Stimulated activated naive B cell treated with anti-CD40 and anti-IgM and Interleukin-4, amounts not matched to agents 10 μg/mL and 1 μg/mL and 100 μg/mL, for 72 hours (primary cell): ENCODE results near the gene TMEM132A.
"Not testable (repeated sequence)": the region's sequence is repeated elsewhere in the genome, so short reads cannot be mapped to it uniquely, and the experiment has no call there.

ENCODE experiments used
- ATAC-seq, 2 donors: fragments of 150-1000 bp; cut with Tn5 transposase; replicated peaks; 2 replicates each; pipeline ENCODE4 v1.10.0; 2021; ENCODE audit warnings: moderate library complexity in 1 of 2
- DNase-seq: peaks from one replicate; pipeline ENCODE4 v3.0.0; 2021
- H3K27ac Mint-ChIP-seq: one replicate; pipeline ENCODE4 v1.8.0; 2022; ENCODE audit warnings: mild to moderate bottlenecking, mixed read lengths
- H3K27me3 Mint-ChIP-seq, 2 donors: one replicate each; pipeline ENCODE4 v1.8.0; 2022; ENCODE audit warnings: mixed read lengths in 2 of 2
- H3K36me3 Mint-ChIP-seq, 2 donors: one replicate each; pipeline ENCODE4 v1.8.0; 2022; ENCODE audit warnings: mixed read lengths in 2 of 2, mild to moderate bottlenecking in 1 of 2
- H3K4me1 Mint-ChIP-seq, 2 donors: one replicate each; pipeline ENCODE4 v1.8.0; 2022; ENCODE audit warnings: mixed read lengths in 2 of 2, mild to moderate bottlenecking in 1 of 2
- H3K4me3 Mint-ChIP-seq, 2 donors: one replicate each; pipeline ENCODE4 v1.8.0; 2022; ENCODE audit warnings: mild to moderate bottlenecking in 2 of 2, mixed read lengths in 2 of 2, moderate library complexity in 1 of 2
- H3K9me3 Mint-ChIP-seq, 2 donors: one replicate each; pipeline ENCODE4 v1.8.0; 2022; ENCODE audit warnings: mixed read lengths in 2 of 2, mild to moderate bottlenecking in 1 of 2

Gene TMEM132A

DNA sequence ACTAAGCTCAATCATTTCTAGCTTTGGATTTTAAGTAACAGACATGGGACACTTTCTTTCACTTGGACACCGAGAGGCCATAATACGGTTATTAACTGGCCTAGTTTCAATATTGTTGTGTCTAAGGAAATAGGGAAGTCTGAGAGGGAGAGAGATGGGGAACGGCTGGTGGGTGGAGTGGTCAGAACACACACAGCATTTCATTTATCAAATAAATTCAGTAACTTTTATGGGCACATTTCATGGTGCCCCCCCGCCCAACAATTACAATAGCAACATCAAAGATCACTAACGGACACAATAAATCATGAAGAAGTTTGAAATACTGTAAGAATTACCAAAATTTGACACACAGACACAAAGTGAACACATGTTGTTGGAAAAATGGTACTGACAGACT lies 28.6 kb upstream of the TMEM132A start:
- DNase-seq (no peak), ATAC-seq (no peak)
- no peaks in the 10 kb centered on the region for H3K9me3 Mint-ChIP-seq
- peaks cover 18 to 19% of the 10 kb centered on the region in 2 donors for H3K4me1 Mint-ChIP-seq
- H3K36me3 Mint-ChIP-seq = peaks cover 46 to 72% of the 10 kb centered on the region in 2 donors
- H3K27ac Mint-ChIP-seq = no peak overlapping the region
- no peaks in the 10 kb centered on the region for H3K27me3 Mint-ChIP-seq
- no peak overlapping the region for H3K4me3 Mint-ChIP-seq

DNA sequence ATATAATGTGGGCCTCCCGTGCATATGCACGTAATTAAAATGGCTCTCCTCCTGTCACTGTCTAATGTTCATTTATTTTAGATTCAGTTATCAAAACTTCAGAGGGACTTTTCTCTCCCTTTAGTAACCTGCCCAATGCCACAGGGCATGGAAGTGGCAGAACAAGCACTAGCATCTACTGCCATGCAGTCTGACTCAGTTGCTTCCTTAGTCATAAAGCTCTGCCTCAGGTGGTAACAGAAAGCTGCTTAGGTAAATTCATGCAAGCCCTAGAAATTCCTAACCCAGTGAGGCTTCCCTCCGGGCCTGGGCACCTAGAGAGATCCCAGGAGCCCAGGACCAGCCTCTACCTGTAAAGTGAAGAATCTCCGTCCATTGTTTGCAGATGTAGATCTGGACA lies 26.8 kb upstream of the TMEM132A start:
- Mint-ChIP-seq H3K4me3 (peak overlapping the region in 1 of 2 donors; percentile 19), H3K36me3 (peaks cover 42 to 67% of the 10 kb centered on the region in 2 donors), H3K4me1 (peaks cover 19 to 20% of the 10 kb centered on the region in 2 donors), H3K27ac (no peak overlapping the region), H3K27me3 (no peaks in the 10 kb centered on the region), H3K9me3 (no peaks in the 10 kb centered on the region)
- ATAC-seq (no peak), DNase-seq (no peak)

DNA sequence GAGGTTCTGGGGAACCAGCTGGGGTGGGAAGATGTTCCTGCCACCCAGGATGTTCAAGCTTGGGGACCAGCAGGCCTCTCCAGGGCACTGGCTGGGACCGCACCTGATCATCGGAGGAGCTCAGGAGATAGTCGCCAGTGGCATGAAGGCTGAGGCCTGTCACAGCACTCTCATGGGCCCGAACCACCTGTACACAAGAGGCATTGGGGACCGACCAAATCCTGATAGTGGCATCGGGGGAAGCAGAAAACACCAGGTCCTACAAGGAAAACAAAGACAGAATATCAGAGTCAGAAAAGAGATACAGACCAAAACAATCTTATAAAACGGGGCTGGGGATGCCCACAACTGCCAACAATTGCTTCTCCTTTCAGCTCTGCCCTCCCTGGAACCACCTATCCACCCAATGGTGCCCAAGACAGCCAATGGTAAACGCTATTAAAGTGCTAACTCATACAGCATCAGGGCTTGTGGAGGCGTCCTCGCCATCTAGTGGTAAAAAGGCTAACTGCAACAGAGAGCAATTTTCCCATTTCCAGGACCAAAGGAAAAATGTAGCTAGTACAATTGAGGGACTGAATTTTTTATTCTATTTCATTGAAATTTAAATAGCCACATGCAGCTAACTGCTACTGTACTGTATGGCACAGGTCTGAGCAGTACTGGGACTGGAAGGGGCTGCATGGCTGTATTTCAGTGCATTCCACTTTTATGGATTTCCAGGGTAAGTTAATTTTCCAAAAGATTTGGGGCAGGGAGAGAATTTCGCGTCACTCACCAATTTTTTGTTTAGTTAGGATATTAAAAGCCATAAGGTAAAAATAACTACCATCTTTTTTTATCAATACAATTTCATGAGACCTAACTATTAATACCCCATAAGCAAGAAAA lies 25.0 kb upstream of the TMEM132A start:
- Mint-ChIP-seq H3K27ac (peak overlapping the region; percentile 49), H3K4me1 (peaks cover 27 to 29% of the 10 kb centered on the region in 2 donors), H3K27me3 (no peaks in the 10 kb centered on the region), H3K36me3 (peaks cover 43 to 69% of the 10 kb centered on the region in 2 donors), H3K9me3 (no peaks in the 10 kb centered on the region), H3K4me3 (no peak overlapping the region)
- peak; percentile 27 for DNase-seq
- ATAC-seq = peak; percentile 94 to 98

DNA sequence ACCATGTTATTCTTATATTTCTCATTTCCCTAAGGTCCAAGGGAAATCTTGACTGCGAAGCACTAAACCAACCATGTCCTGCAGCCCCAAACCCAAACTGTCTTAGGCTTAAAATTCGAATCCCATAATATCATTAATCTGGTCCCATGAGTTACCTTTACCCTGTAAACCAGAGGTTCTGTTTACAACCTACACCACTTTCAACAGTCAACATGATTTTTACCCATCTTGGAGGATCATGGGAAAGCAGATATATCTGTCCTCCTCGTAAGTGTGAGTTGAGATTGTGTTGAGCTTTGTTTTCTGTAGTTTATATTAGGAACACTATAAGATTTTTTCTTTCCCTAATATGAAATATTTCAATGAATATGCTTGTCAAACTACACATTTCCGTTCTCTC lies 24.3 kb upstream of the TMEM132A start:
- Mint-ChIP-seq H3K4me3 (no peak overlapping the region), H3K27ac (peak overlapping the region; percentile 37), H3K4me1 (peaks cover 29 to 31% of the 10 kb centered on the region in 2 donors), H3K36me3 (peaks cover 41 to 66% of the 10 kb centered on the region in 2 donors), H3K27me3 (no peaks in the 10 kb centered on the region), H3K9me3 (no peaks in the 10 kb centered on the region)
- DNase-seq = no peak
- no peak for ATAC-seq

DNA sequence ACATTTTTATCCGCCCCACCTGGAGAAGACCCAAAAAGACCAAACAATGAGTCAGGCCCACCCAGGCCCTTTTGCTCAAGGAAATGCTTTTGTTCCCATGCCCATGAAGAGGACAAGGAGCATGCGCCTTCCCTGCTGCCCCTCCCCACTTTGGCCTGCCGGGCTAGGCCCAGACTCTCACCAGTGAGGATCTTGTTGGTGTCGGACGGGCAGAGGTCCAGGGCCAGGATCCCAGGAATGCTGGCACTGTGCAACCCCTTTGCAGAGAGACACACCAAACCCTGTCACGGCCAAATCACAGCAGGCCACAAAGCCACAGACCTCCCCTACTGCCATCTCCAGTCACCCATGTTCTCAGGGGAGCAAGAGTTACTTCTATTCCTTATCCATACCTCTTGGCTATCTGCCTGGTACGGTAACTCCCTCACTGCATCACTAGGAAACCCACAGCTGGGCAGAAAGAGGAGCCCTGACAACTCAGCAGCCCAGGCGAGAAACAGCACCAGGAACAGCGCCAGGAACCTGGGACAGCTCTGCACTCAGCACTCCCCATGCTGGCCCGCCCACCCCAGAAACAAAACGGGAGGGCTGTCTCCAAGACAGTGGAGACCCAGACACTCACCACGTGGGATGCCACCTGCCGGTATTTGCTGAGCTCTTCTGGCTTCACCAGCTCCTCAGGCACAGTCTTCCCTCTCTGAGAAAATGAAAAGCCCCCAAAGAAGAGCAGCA lies 23.4 kb upstream of the TMEM132A start:
- Mint-ChIP-seq H3K4me1 (peaks cover 37% of the 10 kb centered on the region in 2 donors), H3K9me3 (no peaks in the 10 kb centered on the region), H3K27ac (no peak overlapping the region), H3K36me3 (peaks cover 37 to 57% of the 10 kb centered on the region in 2 donors), H3K4me3 (no peak overlapping the region), H3K27me3 (no peaks in the 10 kb centered on the region)
- ATAC-seq (no peak), DNase-seq (no peak)

DNA sequence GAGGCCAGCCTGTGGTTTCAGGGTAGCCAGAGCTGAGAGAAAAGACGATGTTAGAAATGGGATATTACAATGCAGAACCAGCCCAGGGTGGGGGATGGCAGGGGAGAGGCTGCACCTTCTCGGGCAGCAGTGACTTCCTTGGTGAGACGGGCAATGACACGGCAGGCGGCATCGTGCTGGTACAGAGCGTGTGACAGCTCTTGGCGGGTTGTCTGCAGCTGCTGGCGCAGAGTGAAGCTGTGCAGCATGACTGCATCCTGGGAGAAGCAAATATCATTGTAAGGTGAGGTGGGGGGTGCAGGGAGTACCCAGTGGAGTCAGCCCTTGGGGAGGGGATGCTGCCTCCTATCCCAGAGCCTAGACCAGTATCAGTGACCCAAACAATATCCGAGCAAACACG lies 21.6 kb upstream of the TMEM132A start:
- no peak overlapping the region for H3K27ac Mint-ChIP-seq
- H3K36me3 Mint-ChIP-seq = peaks cover 36 to 51% of the 10 kb centered on the region in 2 donors
- H3K9me3 Mint-ChIP-seq = peaks cover 0 to 1% of the 10 kb centered on the region in 2 donors
- ATAC-seq (no peak), DNase-seq (no peak)
- no peak overlapping the region for H3K4me3 Mint-ChIP-seq
- H3K27me3 Mint-ChIP-seq = no peaks in the 10 kb centered on the region
- H3K4me1 Mint-ChIP-seq = peaks cover 42 to 50% of the 10 kb centered on the region in 2 donors

DNA sequence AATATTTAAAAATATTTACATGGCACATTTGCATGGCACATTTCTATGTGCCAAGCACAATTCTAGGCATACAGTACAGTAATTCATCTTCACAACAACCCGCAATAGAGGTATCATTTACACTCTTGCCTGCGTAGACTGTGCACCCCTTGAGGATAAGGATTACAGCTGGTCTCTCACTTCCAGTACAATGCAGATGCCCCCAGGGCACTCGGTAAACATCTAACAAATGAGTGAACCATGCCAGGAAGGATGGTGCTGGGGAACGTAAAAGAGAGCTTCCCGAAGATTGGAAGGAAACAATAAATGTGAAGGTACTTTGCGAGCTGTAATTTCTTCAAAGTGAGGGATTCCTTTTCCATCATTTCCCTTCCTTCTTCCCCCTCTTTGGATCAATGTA lies 19.2 kb upstream of the TMEM132A start:
- peak overlapping the region; percentile 92 to 96 for H3K4me3 Mint-ChIP-seq
- H3K36me3 Mint-ChIP-seq = peaks cover 43 to 49% of the 10 kb centered on the region in 2 donors
- H3K4me1 Mint-ChIP-seq = peaks cover 51 to 64% of the 10 kb centered on the region in 2 donors
- H3K9me3 Mint-ChIP-seq = peaks cover 16 to 20% of the 10 kb centered on the region in 2 donors
- peak overlapping the region; percentile 97 for H3K27ac Mint-ChIP-seq
- DNase-seq (no peak), ATAC-seq (no peak)
- no peaks in the 10 kb centered on the region for H3K27me3 Mint-ChIP-seq

DNA sequence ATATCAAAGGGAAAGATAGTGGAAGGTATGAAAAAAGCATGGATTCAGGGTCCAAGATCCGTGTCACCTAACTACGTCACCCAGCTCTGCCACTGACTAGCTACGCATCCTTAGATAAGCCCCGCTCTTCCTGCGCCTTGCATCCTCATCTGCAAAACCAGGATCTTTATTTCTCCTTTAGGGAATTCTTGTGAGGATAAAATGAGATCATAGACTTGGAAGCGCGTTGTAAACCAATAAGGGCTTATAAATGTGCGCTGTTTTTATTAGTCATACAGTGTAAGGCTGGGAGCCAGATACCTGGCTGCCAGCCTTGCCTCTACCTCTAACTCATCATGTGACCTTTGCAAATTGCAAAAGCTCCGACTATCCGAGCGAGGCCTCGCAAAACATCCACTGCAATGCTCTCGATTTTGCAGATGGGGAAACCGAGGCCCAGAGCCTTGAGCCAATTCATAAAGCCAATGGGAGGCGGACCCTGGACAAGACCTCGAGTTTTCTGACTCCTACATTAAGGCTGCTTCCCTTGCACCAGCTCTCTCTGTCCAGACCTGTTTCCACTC lies 18.6 kb upstream of the TMEM132A start:
- Mint-ChIP-seq H3K4me3 (peak overlapping the region; percentile 92 to 96), H3K36me3 (peaks cover 43 to 46% of the 10 kb centered on the region in 2 donors), H3K9me3 (peaks cover 17 to 21% of the 10 kb centered on the region in 2 donors), H3K27me3 (no peaks in the 10 kb centered on the region), H3K4me1 (peaks cover 54 to 70% of the 10 kb centered on the region in 2 donors), H3K27ac (peak overlapping the region; percentile 97)
- DNase-seq (no peak), ATAC-seq (no peak)

DNA sequence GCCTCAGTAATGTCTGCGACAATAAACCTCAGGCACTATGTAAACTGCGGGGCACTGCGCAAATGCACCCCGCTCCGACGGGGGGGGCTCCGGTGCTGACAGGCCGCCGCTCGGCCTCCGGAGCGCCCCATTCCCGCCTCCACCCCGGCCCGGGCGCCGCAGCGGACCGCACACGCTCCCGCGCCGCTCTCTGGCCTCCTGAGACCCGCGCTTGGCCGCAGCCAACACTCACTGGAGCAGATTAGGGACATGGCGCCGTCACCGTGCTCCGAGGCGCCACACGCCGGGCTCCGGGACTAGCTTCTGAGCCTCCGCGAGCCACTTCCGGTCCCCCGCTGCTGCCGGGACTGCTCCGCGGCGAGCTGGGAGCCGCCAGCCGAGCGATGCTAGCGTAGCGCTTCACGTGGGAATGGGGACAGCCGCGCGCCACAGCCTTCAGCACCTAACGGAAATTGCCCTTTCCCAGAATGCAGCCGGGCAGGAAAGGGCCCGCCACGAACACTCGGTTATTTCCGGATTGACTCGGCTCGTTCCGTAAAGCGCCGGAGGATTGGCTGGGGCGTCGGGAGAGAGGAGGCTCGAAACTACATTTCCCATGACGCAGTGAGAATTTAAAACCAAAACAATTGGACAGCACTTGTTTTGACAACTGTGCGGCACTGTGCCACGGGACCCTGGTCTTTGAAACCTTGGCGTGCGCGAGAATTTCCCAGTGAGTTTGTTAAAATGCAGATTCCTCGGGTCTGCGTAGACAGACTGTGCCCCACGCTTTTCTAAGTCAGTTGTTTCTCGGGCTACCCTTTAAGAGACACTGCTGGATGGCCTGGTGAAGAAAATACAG lies 17.9 kb upstream of the TMEM132A start, which contains the start of gene PRPF19:
TSS of gene PRPF19 (minus strand) at position 454 of the 841 bp plus-strand sequence. CDS start at position 251, 203 bp downstream.
- Mint-ChIP-seq H3K4me3 (peak within 1 kb of the TSS; percentile 92 to 96), H3K9me3 (peaks cover 20 to 25% of the 10 kb centered on the region in 2 donors), H3K36me3 (peaks cover 37 to 39% of the 10 kb centered on the region in 2 donors), H3K27ac (peak within 1 kb of the TSS; percentile 97), H3K4me1 (peaks cover 60 to 77% of the 10 kb centered on the region in 2 donors), H3K27me3 (no peaks in the 10 kb centered on the region)
- DNase-seq = peak; percentile 99
- ATAC-seq = peak; percentile 74 to 79

DNA sequence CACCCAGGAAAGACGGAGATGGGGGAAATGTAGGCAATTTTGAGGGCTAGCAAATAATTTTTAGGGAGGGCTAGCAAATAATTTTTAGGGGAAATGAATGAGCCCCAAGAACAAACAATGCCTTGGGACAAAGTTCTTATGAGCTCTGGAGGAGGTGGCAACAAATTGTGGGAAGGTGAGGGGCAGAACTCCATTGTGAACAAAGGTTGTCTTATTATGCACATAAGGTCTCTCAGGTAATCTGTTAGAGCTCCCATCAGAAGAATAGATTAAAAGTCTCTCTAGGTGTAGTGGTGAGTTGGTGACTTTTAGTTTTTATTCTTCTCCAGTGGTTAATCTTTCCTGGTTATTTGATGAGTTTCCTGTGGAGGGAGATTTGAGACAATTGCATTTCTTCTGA lies 15.5 kb upstream of the TMEM132A start:
- H3K36me3 Mint-ChIP-seq = peaks cover 25 to 27% of the 10 kb centered on the region in 2 donors
- H3K9me3 Mint-ChIP-seq = peaks cover 20 to 25% of the 10 kb centered on the region in 2 donors
- H3K27ac Mint-ChIP-seq = peak overlapping the region; percentile 97
- no peak for ATAC-seq
- peak overlapping the region; percentile 6 to 13 for H3K4me3 Mint-ChIP-seq
- H3K4me1 Mint-ChIP-seq = peaks cover 67 to 96% of the 10 kb centered on the region in 2 donors
- DNase-seq = no peak
- no peaks in the 10 kb centered on the region for H3K27me3 Mint-ChIP-seq

DNA sequence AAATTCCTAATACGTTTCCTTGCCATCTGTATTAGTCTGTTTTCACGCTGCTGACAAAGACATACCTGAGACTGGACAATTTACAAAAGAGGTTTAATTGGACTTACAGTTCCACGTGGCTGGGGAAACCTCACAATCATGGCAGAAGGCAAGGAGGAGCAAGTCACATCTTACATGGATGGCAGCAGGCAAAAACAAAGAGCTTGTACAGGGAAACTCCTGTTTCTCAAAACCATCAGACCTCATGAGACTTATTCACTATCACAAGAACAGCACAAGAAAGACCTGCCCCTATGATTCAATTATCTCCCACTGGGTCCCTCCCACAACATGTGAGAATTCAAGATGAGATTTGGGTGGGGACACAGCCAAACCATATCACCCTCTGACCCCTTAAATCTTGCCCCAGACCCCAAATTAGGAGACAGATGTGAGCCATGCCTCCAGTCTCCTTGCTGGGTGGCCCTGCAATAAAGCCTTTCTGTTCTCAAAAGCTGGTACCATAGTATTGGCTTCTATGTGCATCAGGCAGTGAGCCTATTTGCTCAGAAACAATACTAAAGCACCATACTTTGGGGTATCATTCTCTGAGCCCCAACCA lies 14.5 kb upstream of the TMEM132A start:
- Mint-ChIP-seq H3K36me3 (peaks cover 24 to 27% of the 10 kb centered on the region in 2 donors), H3K27ac (peak overlapping the region; percentile 97), H3K9me3 (peaks cover 20 to 25% of the 10 kb centered on the region in 2 donors), H3K4me1 (peaks cover 60 to 94% of the 10 kb centered on the region in 2 donors), H3K4me3 (peak overlapping the region; percentile 43 to 56)
- not testable (repeated sequence) for H3K27me3 Mint-ChIP-seq, DNase-seq
- peak; percentile 0 to 3 for ATAC-seq

DNA sequence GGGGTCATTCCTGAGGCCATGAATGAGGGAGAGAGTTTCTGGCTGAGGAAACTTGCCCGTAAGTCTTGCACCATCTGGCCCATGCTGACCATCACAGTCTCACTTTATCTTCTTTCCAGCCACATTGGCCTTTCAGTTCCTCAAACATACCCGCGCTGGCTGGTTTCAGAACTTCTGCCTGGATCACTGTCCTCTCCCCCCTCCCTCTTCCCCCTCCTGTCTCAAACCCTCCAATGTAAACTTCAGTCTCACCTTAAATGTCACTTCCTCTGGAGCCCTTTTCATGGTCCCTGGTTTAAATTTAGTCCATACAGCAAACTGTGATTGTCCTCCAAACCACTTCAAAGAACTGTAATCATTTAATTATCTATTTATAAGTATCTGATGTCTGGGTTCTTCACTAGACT lies 14.0 kb upstream of the TMEM132A start:
- Mint-ChIP-seq H3K9me3 (peaks cover 20 to 25% of the 10 kb centered on the region in 2 donors), H3K4me3 (peak overlapping the region; percentile 20 to 56), H3K4me1 (peaks cover 59 to 95% of the 10 kb centered on the region in 2 donors), H3K36me3 (peaks cover 24 to 27% of the 10 kb centered on the region in 2 donors), H3K27me3 (no peaks in the 10 kb centered on the region), H3K27ac (peak overlapping the region; percentile 97)
- ATAC-seq = peak; percentile 48 to 54
- peak; percentile 81 for DNase-seq
